Kidney epithelial cell (primary cell): ENCODE measurements around the gene ZNF638. TPM values are rescaled to one million over a fixed set of nuclear protein-coding genes. Genes with fewer than 3 reads are reported as not detected.

Experiments used
- DNase-seq: peaks from one replicate; pipeline ENCODE4 v3.0.0-alpha.2; 2010; ENCODE audit warnings: low read depth
- H3K27me3 ChIP-seq: 2 replicates; pipeline ENCODE4 v1.6.0; 2011; ENCODE audit warnings: low read length; ENCODE audit not compliant: control insufficient read depth, insufficient read depth
- H3K36me3 ChIP-seq: 2 replicates; pipeline ENCODE4 v1.5.1; 2011; ENCODE audit warnings: low read length; ENCODE audit not compliant: control insufficient read depth, insufficient read depth
- H3K4me3 ChIP-seq: 2 replicates; pipeline ENCODE4 v1.5.1; 2011; ENCODE audit warnings: low read depth, mild to moderate bottlenecking, control low read depth, low read length
- total RNA-seq: library from RNA; depleted of rRNA; stranded (reverse); fragments of >200 nt; gene quantifications from 2 replicates; pipeline ENCODE4 v1.2.3, GENCODE V29; 2015
- TF ChIP-seq, protein P1 (sequence below): IDR thresholded peaks from 2 replicates; pipeline ENCODE4 v1.5.1; 2011; ENCODE audit warnings: mild to moderate bottlenecking, moderate library complexity, low read length, control low read depth, inconsistent platforms; ENCODE audit not compliant: insufficient read depth, poor library complexity, severe bottlenecking

Gene ZNF638, protein sequence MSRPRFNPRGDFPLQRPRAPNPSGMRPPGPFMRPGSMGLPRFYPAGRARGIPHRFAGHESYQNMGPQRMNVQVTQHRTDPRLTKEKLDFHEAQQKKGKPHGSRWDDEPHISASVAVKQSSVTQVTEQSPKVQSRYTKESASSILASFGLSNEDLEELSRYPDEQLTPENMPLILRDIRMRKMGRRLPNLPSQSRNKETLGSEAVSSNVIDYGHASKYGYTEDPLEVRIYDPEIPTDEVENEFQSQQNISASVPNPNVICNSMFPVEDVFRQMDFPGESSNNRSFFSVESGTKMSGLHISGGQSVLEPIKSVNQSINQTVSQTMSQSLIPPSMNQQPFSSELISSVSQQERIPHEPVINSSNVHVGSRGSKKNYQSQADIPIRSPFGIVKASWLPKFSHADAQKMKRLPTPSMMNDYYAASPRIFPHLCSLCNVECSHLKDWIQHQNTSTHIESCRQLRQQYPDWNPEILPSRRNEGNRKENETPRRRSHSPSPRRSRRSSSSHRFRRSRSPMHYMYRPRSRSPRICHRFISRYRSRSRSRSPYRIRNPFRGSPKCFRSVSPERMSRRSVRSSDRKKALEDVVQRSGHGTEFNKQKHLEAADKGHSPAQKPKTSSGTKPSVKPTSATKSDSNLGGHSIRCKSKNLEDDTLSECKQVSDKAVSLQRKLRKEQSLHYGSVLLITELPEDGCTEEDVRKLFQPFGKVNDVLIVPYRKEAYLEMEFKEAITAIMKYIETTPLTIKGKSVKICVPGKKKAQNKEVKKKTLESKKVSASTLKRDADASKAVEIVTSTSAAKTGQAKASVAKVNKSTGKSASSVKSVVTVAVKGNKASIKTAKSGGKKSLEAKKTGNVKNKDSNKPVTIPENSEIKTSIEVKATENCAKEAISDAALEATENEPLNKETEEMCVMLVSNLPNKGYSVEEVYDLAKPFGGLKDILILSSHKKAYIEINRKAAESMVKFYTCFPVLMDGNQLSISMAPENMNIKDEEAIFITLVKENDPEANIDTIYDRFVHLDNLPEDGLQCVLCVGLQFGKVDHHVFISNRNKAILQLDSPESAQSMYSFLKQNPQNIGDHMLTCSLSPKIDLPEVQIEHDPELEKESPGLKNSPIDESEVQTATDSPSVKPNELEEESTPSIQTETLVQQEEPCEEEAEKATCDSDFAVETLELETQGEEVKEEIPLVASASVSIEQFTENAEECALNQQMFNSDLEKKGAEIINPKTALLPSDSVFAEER (N-terminal part only)
- total RNA-seq = 95.2 and 109 TPM in 2 replicates

DNA sequence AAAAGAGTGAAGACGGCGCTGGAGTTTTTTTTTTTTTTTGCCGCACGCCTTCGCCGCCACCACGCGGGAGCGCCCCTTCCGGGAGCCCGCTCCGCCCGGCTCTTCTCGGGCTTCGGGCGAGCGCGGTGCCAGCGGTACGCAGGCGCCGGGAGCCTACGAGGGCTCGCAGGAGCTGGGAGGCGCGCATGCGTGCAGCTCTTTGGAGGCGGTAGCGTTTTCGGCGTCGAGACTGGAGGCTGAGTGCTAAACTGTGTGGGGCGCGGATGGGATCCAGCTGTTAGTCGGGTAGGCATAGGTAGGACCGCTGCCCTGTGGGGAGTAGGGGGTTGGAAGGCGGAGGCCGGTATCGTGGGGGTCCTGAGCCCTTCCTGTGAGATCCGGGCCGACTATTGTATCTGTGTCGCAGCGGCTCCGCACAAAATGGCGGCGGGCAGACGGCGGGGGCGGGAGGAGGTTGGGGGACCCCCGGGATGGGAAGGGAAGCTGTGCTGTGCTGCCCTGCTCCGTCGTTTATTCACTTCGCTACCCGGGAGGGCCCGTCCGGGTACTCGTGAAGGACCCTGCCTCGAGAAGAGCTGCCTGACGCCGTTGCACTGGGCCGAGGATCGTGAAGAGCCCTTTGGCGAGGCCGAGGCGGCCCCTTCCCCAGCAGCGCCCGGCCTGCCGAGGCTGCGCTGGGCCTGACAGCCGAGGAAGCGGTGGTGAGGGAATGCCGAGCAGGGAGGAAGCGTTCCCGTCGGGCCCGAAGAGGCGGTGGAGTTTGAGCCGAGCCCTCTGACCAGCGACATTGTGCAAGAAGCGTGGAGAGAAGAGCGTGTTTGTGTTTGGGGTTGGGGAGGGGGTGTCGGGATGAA is at the start of gene ZNF638:
Gene ZNF638, plus strand, starts transcription at position 202 of the 854 bp plus-strand sequence. CDS start 17,173 bp downstream, outside the sequence.
- TF ChIP-seq, protein P1, sequence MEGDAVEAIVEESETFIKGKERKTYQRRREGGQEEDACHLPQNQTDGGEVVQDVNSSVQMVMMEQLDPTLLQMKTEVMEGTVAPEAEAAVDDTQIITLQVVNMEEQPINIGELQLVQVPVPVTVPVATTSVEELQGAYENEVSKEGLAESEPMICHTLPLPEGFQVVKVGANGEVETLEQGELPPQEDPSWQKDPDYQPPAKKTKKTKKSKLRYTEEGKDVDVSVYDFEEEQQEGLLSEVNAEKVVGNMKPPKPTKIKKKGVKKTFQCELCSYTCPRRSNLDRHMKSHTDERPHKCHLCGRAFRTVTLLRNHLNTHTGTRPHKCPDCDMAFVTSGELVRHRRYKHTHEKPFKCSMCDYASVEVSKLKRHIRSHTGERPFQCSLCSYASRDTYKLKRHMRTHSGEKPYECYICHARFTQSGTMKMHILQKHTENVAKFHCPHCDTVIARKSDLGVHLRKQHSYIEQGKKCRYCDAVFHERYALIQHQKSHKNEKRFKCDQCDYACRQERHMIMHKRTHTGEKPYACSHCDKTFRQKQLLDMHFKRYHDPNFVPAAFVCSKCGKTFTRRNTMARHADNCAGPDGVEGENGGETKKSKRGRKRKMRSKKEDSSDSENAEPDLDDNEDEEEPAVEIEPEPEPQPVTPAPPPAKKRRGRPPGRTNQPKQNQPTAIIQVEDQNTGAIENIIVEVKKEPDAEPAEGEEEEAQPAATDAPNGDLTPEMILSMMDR = peak; percentile 56
- no peaks in the 10 kb centered on the region for H3K27me3 ChIP-seq
- DNase-seq = peak; percentile 70
- peak within 1 kb of the TSS; percentile 97 for H3K4me3 ChIP-seq
- no peaks in the 10 kb centered on the region for H3K36me3 ChIP-seq

DNA sequence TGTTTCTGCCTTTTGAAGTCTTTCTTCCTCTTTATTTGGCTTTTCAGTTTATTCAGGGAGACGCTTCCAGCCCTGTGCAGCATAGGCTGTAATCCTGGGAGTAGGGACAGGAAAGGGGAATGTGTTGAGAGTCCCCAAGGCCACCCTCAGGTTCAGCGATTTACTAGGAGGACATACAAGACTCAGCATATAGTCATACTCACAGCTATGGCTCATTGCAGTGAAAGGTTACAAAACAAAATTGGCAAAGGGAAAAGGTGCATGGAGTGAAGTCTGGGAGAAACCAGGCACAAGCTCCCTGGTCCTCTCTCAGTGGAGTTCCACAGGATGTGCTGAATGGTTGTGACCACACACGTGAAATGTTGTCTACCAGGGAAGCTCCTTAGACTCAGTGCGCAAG is 49.6 kb upstream of the ZNF638 start:
- Histone ChIP-seq H3K27me3 (peaks cover 7% of the 10 kb centered on the region), H3K4me3 (no peak overlapping the region), H3K36me3 (no peaks in the 10 kb centered on the region)
- DNase-seq = no peak
- TF ChIP-seq, protein P1 = no peak

DNA sequence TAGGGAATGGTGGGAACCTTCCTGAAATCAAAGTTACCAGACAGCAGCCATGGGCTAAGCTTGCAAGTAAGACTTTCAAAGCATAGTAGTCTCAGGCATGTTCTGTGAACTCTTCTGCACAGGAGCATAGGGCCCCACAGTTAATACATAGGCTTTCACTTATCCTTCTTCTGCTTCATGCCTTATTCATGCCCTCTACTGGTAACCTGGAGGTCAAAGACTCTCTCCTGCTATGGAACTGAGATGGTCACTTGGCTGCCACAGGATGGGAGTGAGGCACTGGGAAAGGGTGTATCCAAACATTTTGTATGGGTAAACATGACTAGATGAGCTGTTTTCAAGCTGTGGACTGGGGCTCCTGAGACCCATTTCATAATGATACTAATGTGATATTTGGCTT is 49.1 kb upstream of the ZNF638 start:
- peaks cover 6% of the 10 kb centered on the region for H3K27me3 ChIP-seq
- no peak for DNase-seq
- TF ChIP-seq, protein P1 = no peak

DNA sequence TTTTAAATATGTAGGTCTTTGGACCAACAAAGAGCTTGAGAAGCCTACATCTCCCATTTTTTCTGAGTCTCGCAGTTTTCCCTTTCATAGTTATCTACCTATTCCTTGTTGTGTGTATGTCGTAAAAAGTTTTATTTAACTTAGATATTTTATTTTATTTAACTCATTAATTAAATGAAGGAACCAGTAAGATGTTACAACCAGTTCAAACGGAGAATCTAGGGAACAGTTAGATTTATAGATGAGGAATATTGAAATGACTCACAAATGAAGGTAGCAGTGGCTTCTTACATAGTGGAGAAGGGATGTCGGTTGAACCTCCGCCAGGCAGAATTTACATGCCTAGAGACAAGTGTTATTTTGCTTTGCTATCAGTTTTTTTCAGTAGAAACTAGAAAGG is 48.5 kb upstream of the ZNF638 start:
- H3K4me3 ChIP-seq = no peak overlapping the region
- TF ChIP-seq, protein P1 = no peak
- H3K27me3 ChIP-seq = peaks cover 2% of the 10 kb centered on the region
- H3K36me3 ChIP-seq = no peaks in the 10 kb centered on the region
- DNase-seq = no peak

More for the DNA sequence above, 49.1 kb upstream of the ZNF638 start:
- H3K4me3 ChIP-seq = no peak overlapping the region
- H3K36me3 ChIP-seq = no peaks in the 10 kb centered on the region

DNA sequence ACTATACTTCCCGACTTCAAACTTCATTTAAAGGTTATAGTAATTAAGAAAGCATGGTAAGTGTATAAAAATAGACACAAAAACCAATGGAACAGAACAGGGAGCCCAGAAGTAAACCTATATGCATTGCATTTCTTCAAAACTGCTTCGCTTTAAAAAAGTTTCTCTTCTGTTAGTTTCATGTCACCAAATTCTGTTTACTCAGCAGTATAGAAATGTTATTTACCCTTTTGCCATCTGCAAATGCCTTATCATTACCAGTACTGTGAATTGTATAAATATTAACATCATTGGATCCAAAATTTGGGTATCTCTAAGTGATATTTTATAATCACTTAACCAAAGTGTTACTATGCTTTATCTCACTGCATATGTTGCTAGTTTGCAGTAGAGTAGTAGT is 45.9 kb upstream of the ZNF638 start:
- no peak for DNase-seq
- Histone ChIP-seq H3K27me3 (no peaks in the 10 kb centered on the region), H3K36me3 (no peaks in the 10 kb centered on the region), H3K4me3 (no peak overlapping the region)
- TF ChIP-seq, protein P1 = no peak
